Measurements from ENCODE around the gene BTG3. TPM values are rescaled to one million over a fixed set of nuclear protein-coding genes. Genes with fewer than 3 reads are reported as not detected.

The BTG3 gene
- total RNA-seq, 1 experiment from 2014 or later, result 23.9 TPM

- TF ChIP-seq, protein P1, sequence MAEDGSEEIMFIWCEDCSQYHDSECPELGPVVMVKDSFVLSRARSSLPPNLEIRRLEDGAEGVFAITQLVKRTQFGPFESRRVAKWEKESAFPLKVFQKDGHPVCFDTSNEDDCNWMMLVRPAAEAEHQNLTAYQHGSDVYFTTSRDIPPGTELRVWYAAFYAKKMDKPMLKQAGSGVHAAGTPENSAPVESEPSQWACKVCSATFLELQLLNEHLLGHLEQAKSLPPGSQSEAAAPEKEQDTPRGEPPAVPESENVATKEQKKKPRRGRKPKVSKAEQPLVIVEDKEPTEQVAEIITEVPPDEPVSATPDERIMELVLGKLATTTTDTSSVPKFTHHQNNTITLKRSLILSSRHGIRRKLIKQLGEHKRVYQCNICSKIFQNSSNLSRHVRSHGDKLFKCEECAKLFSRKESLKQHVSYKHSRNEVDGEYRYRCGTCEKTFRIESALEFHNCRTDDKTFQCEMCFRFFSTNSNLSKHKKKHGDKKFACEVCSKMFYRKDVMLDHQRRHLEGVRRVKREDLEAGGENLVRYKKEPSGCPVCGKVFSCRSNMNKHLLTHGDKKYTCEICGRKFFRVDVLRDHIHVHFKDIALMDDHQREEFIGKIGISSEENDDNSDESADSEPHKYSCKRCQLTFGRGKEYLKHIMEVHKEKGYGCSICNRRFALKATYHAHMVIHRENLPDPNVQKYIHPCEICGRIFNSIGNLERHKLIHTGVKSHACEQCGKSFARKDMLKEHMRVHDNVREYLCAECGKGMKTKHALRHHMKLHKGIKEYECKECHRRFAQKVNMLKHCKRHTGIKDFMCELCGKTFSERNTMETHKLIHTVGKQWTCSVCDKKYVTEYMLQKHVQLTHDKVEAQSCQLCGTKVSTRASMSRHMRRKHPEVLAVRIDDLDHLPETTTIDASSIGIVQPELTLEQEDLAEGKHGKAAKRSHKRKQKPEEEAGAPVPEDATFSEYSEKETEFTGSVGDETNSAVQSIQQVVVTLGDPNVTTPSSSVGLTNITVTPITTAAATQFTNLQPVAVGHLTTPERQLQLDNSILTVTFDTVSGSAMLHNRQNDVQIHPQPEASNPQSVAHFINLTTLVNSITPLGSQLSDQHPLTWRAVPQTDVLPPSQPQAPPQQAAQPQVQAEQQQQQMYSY (CRISPR knock-in tag; IDR thresholded peaks at IDR 0.05), result no peak
These were observed 48.2 kb upstream of the BTG3 start (continued) for GRCh38 chr21:17660862-17661261.

DNA sequence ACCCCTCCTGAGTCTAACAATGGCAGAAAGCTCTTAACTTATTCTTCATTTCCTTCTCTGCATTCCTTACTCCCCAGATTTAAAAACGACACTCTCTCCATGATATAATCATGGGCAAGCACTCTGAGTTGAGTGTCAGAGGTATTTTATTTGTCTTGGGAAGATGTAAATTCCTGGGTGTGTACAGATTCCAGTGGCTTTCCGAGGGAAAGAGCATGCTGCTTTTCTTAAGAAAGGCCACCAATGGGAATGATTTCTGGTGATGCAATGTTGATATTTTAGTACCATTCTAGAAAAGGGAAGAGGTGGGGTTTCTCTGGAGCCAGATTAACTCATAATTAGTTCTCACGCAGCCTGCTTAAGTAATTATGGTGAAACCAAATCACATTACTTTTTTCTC is 47.8 kb upstream of the BTG3 start:
- peaks cover 14% of the 10 kb centered on the region for H3K4me1 Mint-ChIP-seq
- CTCF ChIA-PET, result no interaction called here
- TF ChIP-seq ZNF138 (CRISPR knock-in tag; conservative IDR thresholded peaks at IDR 0.05), result no peak
- TF ChIP-seq SOX15 (CRISPR knock-in tag; IDR thresholded peaks at IDR 0.05), result no peak
- TF ChIP-seq CBFB (CRISPR knock-in tag; IDR thresholded peaks at IDR 0.05; ENCODE audit: low read depth), result no peak
- no peak for TF ChIP-seq TP53 (CRISPR knock-in tag; IDR thresholded peaks at IDR 0.05)
- no peak for TF ChIP-seq HMGA2 (CRISPR knock-in tag; IDR thresholded peaks at IDR 0.05)
- no peak for TF ChIP-seq E2F5 (CRISPR knock-in tag; IDR thresholded peaks at IDR 0.05)
- TF ChIP-seq, protein P1 (CRISPR knock-in tag; IDR thresholded peaks at IDR 0.05), result no peak
- TF ChIP-seq, protein P2, sequence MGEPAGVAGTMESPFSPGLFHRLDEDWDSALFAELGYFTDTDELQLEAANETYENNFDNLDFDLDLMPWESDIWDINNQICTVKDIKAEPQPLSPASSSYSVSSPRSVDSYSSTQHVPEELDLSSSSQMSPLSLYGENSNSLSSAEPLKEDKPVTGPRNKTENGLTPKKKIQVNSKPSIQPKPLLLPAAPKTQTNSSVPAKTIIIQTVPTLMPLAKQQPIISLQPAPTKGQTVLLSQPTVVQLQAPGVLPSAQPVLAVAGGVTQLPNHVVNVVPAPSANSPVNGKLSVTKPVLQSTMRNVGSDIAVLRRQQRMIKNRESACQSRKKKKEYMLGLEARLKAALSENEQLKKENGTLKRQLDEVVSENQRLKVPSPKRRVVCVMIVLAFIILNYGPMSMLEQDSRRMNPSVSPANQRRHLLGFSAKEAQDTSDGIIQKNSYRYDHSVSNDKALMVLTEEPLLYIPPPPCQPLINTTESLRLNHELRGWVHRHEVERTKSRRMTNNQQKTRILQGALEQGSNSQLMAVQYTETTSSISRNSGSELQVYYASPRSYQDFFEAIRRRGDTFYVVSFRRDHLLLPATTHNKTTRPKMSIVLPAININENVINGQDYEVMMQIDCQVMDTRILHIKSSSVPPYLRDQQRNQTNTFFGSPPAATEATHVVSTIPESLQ (CRISPR knock-in tag; IDR thresholded peaks at IDR 0.05), result no peak
- no peak for TF ChIP-seq ZNF512 (CRISPR knock-in tag; IDR thresholded peaks at IDR 0.05; ENCODE audit: borderline replicate concordance)
- TF ChIP-seq RORB (CRISPR knock-in tag; IDR thresholded peaks at IDR 0.05), result no peak
- TF ChIP-seq, protein P3, sequence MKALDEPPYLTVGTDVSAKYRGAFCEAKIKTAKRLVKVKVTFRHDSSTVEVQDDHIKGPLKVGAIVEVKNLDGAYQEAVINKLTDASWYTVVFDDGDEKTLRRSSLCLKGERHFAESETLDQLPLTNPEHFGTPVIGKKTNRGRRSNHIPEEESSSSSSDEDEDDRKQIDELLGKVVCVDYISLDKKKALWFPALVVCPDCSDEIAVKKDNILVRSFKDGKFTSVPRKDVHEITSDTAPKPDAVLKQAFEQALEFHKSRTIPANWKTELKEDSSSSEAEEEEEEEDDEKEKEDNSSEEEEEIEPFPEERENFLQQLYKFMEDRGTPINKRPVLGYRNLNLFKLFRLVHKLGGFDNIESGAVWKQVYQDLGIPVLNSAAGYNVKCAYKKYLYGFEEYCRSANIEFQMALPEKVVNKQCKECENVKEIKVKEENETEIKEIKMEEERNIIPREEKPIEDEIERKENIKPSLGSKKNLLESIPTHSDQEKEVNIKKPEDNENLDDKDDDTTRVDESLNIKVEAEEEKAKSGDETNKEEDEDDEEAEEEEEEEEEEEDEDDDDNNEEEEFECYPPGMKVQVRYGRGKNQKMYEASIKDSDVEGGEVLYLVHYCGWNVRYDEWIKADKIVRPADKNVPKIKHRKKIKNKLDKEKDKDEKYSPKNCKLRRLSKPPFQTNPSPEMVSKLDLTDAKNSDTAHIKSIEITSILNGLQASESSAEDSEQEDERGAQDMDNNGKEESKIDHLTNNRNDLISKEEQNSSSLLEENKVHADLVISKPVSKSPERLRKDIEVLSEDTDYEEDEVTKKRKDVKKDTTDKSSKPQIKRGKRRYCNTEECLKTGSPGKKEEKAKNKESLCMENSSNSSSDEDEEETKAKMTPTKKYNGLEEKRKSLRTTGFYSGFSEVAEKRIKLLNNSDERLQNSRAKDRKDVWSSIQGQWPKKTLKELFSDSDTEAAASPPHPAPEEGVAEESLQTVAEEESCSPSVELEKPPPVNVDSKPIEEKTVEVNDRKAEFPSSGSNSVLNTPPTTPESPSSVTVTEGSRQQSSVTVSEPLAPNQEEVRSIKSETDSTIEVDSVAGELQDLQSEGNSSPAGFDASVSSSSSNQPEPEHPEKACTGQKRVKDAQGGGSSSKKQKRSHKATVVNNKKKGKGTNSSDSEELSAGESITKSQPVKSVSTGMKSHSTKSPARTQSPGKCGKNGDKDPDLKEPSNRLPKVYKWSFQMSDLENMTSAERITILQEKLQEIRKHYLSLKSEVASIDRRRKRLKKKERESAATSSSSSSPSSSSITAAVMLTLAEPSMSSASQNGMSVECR (CRISPR knock-in tag; IDR thresholded peaks at IDR 0.05; ENCODE audit: borderline replicate concordance), result no peak
- no peak for TF ChIP-seq NFATC4 (CRISPR knock-in tag; IDR thresholded peaks at IDR 0.05)
- TF ChIP-seq, protein P4, sequence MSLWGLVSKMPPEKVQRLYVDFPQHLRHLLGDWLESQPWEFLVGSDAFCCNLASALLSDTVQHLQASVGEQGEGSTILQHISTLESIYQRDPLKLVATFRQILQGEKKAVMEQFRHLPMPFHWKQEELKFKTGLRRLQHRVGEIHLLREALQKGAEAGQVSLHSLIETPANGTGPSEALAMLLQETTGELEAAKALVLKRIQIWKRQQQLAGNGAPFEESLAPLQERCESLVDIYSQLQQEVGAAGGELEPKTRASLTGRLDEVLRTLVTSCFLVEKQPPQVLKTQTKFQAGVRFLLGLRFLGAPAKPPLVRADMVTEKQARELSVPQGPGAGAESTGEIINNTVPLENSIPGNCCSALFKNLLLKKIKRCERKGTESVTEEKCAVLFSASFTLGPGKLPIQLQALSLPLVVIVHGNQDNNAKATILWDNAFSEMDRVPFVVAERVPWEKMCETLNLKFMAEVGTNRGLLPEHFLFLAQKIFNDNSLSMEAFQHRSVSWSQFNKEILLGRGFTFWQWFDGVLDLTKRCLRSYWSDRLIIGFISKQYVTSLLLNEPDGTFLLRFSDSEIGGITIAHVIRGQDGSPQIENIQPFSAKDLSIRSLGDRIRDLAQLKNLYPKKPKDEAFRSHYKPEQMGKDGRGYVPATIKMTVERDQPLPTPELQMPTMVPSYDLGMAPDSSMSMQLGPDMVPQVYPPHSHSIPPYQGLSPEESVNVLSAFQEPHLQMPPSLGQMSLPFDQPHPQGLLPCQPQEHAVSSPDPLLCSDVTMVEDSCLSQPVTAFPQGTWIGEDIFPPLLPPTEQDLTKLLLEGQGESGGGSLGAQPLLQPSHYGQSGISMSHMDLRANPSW (CRISPR knock-in tag; conservative IDR thresholded peaks at IDR 0.05; ENCODE audit: low read depth), result no peak
- TF ChIP-seq ESRRA (CRISPR knock-in tag; IDR thresholded peaks at IDR 0.05; ENCODE audit: borderline replicate concordance), result no peak
- no peak for TF ChIP-seq EMX1 (CRISPR knock-in tag; IDR thresholded peaks at IDR 0.05)
- no peak for TF ChIP-seq KAT7 (CRISPR knock-in tag; IDR thresholded peaks at IDR 0.05; ENCODE audit: borderline replicate concordance)

More for the DNA sequence above, 47.8 kb upstream of the BTG3 start:
- Mint-ChIP-seq H3K4me3 (no peak overlapping the region), H3K36me3 (no peaks in the 10 kb centered on the region), H3K9me3 (no peaks in the 10 kb centered on the region), H3K27me3 (ENCODE audit: low read depth) (peaks cover 51% of the 10 kb centered on the region), H3K27ac (no peak overlapping the region)
- ATAC-seq (peak; percentile 52), DNase-seq (ENCODE audit: low spot score) (no peak)
- POLR2A ChIA-PET, result interaction anchor here (1.3 kb wide), 1 partner anchor 11 kb away, joined by 3 read pairs; no protein-coding TSS in a partner anchor

Measured in WTC11 (cell line).